ENCODE data around the gene GPATCH8. TPM values are rescaled to one million over a fixed set of nuclear protein-coding genes. Genes with fewer than 3 reads are reported as not detected.
A peak's percentile ranks its signal among the peaks of the same experiment; 100 is the strongest.

The GPATCH8 gene
- total RNA-seq, 2 donors from 2014 or later: 30.3 to 33.9 TPM

DNA sequence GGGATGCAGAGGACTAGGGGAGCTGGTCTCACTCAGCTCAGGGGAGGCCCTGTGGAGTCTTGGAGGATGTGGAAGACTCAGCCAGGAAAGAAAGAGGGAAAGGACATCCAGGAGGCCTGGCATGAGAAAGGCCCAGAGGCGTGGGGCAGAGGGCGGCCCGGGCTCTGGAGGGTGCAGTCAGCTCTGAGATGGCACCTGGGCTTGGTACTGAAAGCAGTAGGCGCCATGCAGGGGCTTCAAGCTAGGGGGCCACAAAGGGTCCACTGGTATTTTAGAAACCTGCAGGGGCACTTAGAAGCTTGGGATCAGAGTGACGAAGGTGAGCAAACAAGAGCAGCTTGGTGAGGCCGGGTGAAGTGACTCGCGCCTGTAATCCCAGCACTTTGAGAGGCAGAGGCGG, 145.1 kb downstream of the GPATCH8 start:
- Histone ChIP-seq H3K27ac (no peak overlapping the region), H3K4me1 (no peaks in the 10 kb centered on the region), H3K9ac (ENCODE audit: low read depth in 2 of 2, low read length in 2 of 2) (no peak overlapping the region), H3K36me3 (no peaks in the 10 kb centered on the region), H3K27me3 (peaks cover 11% of the 10 kb centered on the region), H3K4me3 (no peak overlapping the region), H3K9me3 (no peaks in the 10 kb centered on the region)
- TF ChIP-seq CTCF (IDR thresholded peaks at IDR 0.05): no peak
- intact Hi-C loops (cut with DNase I): no loop called here
- DNase-seq: no peak

GRCh38 chr17:44356241-44356640, 147.0 kb downstream of the GPATCH8 start:
- intact Hi-C loops (cut with DNase I): no loop called here
- DNase-seq: no peak
- Histone ChIP-seq H3K9me3 (no peaks in the 10 kb centered on the region), H3K27me3 (no peaks in the 10 kb centered on the region), H3K27ac (no peak overlapping the region), H3K36me3 (peaks cover 5% of the 10 kb centered on the region), H3K4me3 (no peak overlapping the region), H3K4me1 (no peaks in the 10 kb centered on the region), H3K9ac (ENCODE audit: low read depth in 2 of 2, low read length in 2 of 2) (no peak overlapping the region)
- TF ChIP-seq CTCF (IDR thresholded peaks at IDR 0.05): no peak

- no peaks in the 10 kb centered on the region for H3K27me3 ChIP-seq
- H3K9me3 ChIP-seq: no peaks in the 10 kb centered on the region
- peaks cover 5% of the 10 kb centered on the region for H3K36me3 ChIP-seq
- H3K4me3 ChIP-seq: no peak overlapping the region
- no peak overlapping the region for H3K27ac ChIP-seq
- TF ChIP-seq CTCF (IDR thresholded peaks at IDR 0.05): no peak
- no peak for DNase-seq
- no peaks in the 10 kb centered on the region for H3K4me1 ChIP-seq
- no peak overlapping the region for H3K9ac ChIP-seq (ENCODE audit: low read depth in 2 of 2, low read length in 2 of 2)
- intact Hi-C loops (cut with DNase I): no loop called here
Measured at GRCh38 chr17:44355642-44356099, 147.5 kb downstream of the GPATCH8 start.

DNA sequence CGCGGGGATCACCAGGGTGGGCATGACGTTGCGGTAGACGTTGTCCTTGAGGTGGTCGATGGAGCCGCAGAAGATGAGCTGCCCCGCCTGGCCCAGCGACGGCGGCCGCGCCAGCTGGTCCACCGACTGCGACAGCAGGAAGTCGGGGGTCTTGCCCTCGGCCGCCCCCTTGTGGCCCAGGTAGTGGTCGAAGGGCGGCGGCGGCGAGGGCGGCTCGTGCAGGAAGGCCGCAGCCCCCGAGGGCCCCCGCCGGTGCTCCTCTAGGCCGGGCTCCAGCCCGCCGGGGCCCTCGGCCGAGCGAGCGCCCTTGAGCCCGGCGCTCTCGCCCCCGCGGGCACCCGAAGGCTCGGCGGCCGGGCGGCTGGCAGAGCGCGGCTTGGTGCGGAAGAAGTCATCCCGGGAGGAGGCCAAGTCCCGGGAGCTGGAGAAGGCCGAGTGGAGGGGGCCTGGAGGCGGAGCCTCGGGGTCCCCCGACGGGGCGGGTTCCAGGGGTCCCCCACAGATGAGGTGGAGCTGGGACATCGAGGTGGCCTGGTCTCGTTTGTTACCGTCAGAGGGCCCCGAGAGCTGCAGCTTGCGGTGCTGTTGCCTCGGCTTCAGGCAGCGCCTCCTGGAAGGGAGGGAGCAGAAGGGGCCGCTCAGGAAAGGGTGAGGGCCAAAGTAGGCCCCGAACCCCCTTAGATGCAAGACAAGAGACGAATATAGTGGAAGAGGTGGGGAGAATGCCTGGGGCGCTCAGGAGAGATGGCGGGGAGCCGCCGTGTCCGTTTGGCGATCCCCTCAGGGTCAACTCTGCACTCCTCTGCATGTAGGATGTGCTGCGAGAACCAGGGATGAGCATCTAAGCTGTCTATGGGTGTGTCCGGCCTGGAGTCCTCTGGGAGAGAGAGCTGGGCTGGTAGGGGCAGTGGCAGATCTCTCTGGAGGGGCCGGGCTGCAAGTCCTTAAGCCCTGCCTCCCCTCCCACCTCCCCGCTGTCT, 148.3 kb downstream of the GPATCH8 start:
- no peak overlapping the region for H3K9ac ChIP-seq (ENCODE audit: low read depth in 2 of 2, low read length in 2 of 2)
- peaks cover 5% of the 10 kb centered on the region for H3K36me3 ChIP-seq
- no peaks in the 10 kb centered on the region for H3K27me3 ChIP-seq
- H3K27ac ChIP-seq: no peak overlapping the region
- peak; percentile 56 for DNase-seq
- TF ChIP-seq CTCF (IDR thresholded peaks at IDR 0.05): no peak
- intact Hi-C loops (cut with DNase I): no loop called here
- H3K9me3 ChIP-seq: no peaks in the 10 kb centered on the region
- no peaks in the 10 kb centered on the region for H3K4me1 ChIP-seq
- no peak overlapping the region for H3K4me3 ChIP-seq

DNA sequence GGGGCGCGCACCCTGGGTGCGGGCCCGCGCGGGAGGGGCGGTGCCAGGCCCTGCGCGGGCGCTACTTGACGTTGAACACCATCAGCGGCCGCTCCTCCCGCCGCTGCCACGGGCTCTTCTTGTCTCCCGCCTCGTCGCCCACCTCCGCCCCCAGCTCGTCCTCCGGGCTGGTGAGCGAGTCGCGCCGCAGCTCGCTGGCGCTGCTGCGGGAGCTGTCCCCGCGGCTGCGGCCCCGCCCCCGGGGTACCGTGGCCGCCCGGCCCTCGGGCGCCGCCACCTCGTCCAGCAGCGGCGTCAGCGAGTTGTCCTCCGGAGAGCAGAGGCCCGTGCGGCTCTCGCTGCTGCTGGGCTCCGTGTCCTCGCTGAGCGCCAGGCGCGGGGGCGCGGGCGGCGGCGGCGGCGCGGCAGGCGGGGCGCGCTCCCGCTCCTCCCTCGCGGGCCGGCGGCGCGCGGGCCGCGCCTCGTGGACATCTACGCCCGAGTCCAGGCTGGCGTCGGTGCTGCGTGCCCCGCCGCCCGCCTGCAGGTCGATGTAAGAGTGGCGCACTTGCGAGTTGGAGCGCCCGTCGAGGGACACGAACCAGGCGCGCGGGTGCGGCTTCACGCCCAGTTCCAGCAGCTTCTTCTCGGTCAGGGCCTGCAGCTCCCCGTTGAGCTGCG, 149.4 kb downstream of the GPATCH8 start:
- peaks cover 5% of the 10 kb centered on the region for H3K36me3 ChIP-seq
- H3K9ac ChIP-seq (ENCODE audit: low read depth in 2 of 2, low read length in 2 of 2): peak overlapping the region in 1 of 2 donors; percentile 43
- H3K27me3 ChIP-seq: no peaks in the 10 kb centered on the region
- no peak for TF ChIP-seq CTCF (IDR thresholded peaks at IDR 0.05)
- H3K4me1 ChIP-seq: no peaks in the 10 kb centered on the region
- no peaks in the 10 kb centered on the region for H3K9me3 ChIP-seq
- no peak for DNase-seq
- H3K27ac ChIP-seq: no peak overlapping the region
- intact Hi-C loops (cut with DNase I): no loop called here
- peak overlapping the region; percentile 35 for H3K4me3 ChIP-seq
